OCI-LY7 (cell line): ENCODE data around the gene IGFBP1.

Experiments used
- CTCF ChIP-seq: fragments of 200-600 bp; sonication (generic); conservative IDR thresholded peaks from 2 replicates; pipeline ENCODE4 v1.5.1; 2014; ENCODE audit warnings: mild to moderate bottlenecking, antibody characterized with exemption, low read length, moderate library complexity, mixed read lengths
- EZH2phosphoT487 ChIP-seq: fragments of 200-600 bp; sonication (generic); IDR thresholded peaks from 2 replicates; pipeline ENCODE4 v1.6.1; 2018; ENCODE audit warnings: low read depth, borderline replicate concordance, mild to moderate bottlenecking, mixed run types, antibody characterized with exemption, low read length, moderate library complexity, mixed read lengths

DNA sequence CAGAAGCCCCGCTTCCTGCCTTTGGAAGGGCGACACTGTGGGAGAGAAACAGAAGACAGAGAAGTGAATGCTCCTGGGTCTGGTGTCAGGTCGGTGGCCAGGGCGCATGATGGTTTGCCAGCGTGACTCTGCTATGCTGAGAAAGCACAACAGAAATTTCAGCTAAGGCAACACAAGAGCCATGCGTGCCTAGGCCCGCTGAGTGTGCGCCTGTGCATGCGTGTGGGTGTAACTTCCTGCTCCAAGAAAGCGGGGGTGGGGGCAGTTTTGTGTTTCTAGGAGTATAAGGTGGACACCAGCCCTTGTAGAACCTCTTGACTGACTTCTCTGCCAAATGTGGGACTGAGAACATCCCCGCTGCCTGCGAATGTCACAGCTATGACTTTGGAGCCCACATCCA, 26.6 kb downstream of the IGFBP1 start:
- TF ChIP-seq CTCF (no peak), EZH2phosphoT487 (no peak)
